ENCODE measurements around the gene DOP1A.
A peak's percentile ranks its signal among the peaks of the same experiment; 100 is the strongest.

DOP1A gene, protein sequence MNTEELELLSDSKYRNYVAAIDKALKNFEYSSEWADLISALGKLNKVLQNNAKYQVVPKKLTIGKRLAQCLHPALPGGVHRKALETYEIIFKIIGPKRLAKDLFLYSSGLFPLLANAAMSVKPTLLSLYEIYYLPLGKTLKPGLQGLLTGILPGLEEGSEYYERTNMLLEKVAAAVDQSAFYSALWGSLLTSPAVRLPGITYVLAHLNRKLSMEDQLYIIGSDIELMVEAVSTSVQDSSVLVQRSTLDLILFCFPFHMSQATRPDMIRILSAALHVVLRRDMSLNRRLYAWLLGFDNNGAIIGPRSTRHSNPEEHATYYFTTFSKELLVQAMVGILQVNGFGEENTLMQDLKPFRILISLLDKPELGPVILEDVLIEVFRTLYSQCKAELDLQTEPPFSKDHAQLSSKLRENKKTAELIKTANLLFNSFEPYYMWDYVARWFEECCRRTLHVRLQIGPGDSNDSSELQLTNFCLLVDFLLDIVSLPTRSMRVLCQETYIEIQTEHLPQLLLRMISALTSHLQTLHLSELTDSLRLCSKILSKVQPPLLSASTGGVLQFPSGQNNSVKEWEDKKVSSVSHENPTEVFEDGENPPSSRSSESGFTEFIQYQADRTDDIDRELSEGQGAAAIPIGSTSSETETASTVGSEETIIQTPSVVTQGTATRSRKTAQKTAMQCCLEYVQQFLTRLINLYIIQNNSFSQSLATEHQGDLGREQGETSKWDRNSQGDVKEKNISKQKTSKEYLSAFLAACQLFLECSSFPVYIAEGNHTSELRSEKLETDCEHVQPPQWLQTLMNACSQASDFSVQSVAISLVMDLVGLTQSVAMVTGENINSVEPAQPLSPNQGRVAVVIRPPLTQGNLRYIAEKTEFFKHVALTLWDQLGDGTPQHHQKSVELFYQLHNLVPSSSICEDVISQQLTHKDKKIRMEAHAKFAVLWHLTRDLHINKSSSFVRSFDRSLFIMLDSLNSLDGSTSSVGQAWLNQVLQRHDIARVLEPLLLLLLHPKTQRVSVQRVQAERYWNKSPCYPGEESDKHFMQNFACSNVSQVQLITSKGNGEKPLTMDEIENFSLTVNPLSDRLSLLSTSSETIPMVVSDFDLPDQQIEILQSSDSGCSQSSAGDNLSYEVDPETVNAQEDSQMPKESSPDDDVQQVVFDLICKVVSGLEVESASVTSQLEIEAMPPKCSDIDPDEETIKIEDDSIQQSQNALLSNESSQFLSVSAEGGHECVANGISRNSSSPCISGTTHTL (N-terminal part only)

DNA sequence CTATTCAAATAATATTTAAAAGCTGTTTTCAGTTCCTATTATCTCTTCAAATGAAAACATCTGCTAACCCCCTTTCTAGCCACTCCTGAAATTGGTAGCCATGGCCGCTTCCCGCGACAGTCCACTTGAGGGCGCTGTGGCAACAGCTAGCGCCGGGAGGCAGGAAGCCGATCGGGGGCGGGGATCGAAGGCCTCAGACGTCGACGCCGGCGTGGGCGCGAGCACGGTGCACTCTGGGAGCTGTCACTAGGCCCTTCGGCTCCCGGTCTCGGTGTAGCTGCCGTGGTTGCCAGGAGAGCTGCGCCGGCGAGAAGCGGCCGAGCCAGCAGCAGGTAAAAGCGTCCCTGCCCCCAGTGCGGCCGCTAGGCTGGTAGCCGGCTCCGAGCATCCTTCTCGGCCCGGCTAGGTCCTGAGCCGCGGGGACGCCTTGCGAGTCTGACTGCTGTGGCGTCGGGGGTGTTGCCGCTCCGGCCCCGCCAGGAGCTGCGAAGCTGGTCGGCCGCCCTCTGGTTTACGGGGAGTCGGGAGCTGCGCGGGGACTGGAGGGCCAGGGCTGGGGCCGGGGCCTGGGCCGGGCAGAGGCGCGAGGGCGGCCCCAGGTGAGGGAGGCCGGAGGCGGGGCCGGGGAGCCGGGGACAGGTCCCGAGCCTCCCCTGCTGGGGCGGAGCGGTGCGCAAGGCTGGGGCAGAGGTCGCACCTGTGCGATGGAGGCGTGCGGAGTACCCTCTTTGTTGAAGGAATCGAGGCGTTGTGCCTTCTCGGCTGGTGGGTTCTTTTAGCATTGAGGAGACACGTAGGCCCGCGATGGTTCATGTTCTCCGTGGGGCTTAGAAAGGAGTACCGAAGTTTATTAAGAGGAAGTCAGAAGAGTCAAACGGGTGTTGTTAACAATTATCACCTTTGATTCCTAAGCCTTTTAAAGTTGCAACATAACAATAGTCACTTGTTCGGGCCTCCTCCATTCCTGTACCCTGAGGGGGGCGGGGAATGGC lies at the start of gene DOP1A:
Gene DOP1A, plus strand, starts transcription at position 224 of the 992 bp plus-strand sequence. CDS start 29,307 bp downstream, outside the sequence.
- peak; percentile 89 for DNase-seq (ENCODE audit: low spot score)

DNA sequence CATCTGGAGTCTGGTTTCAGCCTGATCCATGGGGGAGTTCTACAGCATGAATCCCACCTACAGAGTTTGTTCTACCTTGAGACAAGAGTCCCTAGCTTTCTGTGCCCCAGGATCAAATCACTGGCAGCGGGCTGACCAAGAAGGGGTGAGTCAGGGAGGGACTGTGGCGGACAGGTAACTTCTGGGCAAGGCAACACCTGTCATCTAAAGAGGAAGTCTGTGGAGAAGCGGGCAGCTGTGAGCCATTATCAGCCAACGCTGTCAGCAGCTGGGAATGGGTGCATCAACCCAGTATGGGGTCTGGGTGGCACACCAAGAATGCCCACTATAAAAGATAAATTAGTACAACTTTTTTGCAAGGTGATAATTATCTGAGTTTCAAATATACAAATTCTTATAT lies 47.7 kb upstream of the DOP1A start:
- no peak for DNase-seq (ENCODE audit: low spot score)

DNA sequence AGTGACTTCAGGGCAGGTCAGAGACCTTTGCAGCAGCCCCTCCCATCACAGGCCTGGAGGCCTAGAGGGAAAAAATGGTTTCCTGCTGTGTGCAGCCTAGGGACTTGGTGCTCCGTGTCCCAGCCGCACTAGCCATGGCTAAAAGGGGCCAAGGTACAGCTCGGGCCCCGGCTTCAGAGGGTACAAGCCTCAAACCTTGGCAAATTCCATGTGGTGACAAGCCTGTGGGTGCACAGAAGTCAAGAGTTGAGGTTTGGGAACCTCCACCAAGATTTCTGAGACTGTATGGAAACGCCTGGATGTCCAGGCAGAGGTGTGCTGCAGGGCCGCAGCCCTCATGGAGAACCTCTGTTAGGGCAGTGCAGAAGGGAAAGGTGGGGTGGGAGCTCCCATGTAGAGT lies 35.8 kb upstream of the DOP1A start:
- DNase-seq (ENCODE audit: low spot score): no peak

DNA sequence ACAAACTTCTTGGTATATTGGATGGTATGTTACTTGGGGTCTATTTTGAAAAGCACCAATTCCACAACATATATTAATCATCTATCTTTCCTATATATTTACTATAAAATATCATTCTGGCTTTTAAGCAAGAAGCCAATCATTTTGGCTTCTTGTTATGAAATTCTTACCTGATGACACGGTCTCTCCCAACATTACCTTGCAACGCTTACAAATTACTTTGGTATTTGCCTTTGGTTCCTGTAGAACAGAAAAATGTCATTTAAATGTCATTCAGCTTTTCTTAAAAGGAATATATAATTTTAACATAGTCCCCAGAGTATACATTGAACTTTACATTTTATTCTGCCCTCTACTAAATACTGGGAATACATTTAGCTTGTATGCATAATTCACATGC lies 29.2 kb upstream of the DOP1A start:
- no peak for DNase-seq (ENCODE audit: low spot score)

DNA sequence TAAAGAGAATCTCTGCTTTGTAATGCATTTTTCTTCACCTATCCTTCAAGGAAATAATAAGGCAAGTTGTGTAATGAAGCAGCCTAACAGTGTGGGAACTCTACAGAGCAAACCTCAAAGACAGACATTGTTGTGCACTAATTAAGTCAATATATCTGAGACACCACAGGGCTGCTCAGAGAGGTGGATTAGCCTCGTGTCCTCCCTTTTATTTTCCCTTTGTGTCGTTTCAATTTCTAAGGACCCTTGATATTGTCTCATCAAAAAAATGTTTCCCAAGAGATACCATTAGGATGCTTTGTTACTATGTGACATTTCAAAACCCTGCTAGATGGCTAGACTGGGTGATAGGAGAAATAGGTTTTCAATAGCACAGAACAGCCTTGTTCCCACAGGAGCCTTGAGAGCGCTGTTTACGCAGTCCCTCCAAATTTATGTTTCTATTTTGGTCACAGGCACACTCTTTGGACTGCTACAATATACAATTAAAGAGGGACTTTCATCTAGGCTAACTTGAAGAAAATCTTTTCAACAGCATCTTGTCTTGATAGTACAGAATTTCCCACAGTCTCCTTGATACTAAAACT lies 24.9 kb upstream of the DOP1A start:
- no peak for DNase-seq (ENCODE audit: low spot score)

DNA sequence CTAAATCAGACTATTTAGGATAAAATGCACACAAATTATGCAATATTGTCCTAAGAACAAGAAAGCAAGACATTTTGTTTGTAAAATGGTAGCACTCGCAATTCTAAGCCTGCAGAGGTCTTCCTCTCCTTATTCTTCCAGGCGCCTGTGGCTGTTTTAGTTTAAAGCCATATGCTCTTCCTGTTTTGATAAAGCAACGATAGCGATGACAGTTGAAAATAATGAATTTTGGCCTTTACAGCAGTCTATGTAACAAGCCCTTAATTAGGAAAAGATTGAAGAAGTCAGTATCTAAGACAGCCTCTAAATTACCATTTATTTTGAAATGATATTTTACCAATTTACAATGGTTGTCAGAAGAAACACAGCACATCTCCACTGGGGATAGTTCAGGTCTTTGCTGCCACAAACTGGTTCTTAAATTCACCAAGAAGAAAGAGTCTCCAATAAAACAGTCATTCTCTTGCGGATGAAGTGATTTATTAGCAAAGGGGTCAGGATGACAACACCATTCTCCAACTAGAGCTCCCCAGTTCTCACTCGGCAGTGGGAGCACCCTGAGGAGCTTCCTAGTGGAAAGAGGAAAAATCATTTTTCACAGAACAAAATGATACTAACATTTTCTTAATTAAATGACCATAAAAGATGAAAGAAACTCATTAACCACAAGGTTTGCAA lies 23.2 kb upstream of the DOP1A start:
- no peak for DNase-seq (ENCODE audit: low spot score)

DNA sequence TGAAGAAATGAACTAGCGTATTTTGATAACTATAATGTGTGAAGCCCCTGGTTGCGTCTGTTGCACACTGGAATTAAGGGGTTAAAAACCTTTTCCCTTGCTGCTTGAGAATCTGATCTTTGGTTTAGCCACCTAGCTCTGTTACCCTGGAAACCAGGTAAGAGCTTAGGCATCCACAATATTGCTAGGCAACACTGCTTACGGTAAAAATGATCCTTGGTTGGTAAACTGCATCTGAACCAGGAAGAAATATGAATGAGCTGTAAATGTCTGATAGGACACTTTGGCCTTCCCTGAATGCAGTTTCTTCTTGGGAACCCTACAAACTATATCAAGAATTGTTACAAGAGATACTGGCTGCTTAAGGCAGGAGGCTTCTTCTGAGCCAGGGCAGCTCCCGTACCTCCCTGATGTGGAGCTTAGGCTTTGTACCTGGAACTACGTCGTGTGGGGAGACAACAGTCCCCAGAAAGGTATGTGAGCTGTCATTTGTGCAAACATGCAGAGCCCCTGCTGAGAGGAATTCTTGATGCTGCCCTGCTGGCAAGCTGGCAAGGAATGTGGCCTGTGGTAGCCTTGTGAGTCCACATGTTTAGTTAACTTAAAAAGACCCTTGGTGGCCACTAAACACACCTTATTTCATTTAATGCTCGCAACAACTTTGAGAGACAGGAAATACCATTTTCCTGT lies 20.3 kb upstream of the DOP1A start:
- DNase-seq (ENCODE audit: low spot score): no peak

DNA sequence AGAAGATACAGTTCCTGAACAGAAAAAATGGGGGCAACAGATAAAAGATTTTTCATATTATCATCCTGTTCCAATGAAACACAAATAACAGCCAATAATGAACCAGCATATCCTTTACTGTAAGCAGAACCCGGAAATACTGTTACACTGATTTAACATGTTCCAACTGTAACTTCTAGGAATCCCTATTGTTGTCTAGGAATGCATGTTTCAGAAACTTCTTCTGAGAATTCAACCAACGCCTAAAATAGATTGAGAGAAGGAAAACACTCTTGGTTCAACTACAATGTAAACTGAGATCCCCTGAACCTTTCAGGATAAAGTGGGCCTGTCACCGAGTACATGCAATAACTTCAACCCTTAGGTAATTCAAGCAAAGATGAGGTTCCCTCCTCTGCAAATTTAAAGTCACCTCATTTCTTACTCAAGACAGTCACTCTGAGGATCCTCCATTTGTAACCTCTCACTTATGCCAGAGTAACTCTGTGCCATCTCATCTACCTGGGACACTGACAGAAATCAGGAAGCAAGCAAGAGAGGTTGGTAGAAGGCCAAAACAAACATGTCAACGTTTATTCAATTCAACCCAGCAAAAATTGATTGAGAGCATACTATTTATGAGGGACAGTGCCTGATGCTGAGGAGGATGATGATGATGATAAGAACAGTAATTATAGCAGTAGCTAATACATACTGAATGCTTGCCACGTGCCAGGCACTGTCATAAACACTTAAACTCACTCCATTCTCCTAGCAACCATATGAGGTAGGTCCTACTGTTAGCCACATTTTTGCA lies 15.9 kb upstream of the DOP1A start:
- DNase-seq (ENCODE audit: low spot score): no peak

DNA sequence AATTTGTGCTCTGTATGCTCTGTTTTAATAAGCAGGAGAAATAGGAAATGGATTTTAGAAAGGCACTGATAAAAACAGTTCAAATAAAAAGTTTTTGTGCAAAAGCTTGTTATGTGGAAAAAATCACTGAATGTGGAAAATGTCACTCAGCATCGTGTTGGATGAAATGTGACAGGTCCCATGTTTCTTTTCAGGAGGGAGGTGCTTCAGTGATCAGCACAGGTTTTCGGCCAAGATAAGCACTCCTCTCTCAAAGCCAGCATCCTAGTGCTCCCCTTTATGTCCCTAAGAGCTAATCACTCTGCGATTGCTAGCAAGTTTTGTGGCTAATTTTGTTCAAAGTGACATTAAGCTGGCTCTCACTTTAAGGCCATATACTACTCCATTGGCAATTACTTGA lies 13.8 kb upstream of the DOP1A start:
- DNase-seq (ENCODE audit: low spot score): no peak

DNA sequence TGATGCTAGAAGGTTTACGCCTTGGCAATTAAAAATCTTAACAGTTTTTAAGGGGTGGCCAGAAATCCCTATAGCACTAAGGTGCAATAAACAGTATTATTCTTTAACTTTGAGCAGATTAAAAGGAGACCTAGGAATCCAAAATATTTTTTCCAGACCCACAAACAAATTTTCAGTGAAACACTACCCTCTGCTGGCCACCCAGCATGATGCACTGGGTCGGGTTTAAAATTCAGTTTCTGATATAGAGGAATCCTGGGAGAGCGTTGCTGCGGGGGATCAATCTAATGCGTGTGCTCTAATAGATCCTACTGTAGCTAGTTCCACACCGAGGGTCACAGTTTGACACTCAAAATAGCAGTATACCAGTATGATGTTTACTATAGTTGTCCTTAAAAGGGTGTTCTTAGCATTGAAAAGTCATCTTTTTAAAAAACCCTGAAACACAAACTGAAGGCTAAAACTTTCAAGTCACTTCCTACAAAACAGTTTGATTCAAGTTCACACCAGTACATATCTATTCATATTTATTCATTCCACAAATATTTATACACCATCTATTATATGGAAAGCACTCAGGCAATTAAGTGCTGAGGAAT lies 12.0 kb upstream of the DOP1A start:
- peak; percentile 46 for DNase-seq (ENCODE audit: low spot score)

DNA sequence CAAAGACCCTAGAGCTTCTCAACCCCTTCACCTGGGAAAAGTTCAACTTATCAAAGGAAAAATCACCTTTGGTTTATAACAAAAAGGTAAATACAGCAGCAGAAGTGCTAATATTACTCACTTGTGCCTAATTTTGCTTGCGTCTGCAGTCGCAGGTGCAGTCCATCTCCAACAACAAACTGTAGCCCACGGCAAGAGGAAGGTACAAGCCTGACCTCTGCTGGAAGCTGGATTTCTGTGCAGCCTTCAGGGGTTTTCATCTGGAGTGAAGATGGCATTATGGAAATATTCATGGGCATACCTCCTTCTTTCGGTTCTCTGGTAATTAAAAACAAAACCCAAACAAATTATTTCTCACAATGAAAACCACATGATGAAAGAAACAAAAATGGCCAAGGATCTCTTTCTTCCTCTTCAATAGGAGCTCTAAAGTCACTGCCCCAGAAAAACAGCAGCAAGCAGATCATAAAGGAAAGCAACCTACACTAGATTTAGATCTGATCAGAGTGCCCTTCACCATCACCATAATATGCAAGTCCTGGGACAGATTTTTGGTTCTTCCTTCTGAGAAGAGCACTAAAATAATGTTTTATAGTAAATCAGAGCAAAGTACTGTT lies 9.7 kb upstream of the DOP1A start:
- DNase-seq (ENCODE audit: low spot score): peak; percentile 38

DNA sequence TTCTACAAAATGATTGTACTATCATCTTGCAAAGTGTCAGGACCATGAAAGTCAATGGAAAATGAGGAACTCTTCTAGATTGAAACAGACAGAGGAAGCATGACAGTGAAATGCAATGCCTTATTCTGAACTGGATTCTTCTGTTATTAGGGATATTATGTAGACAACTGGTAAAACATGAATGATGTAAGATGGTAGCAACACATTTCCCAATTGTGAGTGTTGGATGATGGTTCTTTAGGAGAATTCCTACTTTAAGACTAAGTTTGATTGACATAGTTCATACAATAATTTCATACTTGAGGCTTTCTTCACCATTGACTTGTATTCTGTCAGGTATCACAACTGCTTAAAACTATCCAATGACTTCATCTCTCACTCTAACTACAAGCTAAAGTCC lies 6.3 kb upstream of the DOP1A start:
- no peak for DNase-seq (ENCODE audit: low spot score)

DNA sequence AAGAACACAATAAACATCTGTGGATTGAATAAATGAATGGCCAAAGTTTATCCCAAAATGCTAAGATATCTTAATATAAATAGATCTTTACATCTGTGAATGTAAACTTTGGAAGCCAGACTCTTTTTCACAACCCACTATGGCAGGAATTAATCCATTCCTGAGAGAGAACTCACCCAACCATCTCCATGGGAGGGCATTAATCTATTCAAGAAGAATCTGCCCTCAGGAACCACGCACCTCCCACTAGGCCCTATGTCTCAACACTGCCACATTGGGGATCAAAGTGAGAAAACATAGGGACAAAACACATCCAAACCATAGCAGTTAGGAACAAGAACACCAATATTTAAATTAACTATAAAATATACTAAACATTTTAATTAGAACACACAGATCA lies 5.2 kb upstream of the DOP1A start:
- no peak for DNase-seq (ENCODE audit: low spot score)

DNA sequence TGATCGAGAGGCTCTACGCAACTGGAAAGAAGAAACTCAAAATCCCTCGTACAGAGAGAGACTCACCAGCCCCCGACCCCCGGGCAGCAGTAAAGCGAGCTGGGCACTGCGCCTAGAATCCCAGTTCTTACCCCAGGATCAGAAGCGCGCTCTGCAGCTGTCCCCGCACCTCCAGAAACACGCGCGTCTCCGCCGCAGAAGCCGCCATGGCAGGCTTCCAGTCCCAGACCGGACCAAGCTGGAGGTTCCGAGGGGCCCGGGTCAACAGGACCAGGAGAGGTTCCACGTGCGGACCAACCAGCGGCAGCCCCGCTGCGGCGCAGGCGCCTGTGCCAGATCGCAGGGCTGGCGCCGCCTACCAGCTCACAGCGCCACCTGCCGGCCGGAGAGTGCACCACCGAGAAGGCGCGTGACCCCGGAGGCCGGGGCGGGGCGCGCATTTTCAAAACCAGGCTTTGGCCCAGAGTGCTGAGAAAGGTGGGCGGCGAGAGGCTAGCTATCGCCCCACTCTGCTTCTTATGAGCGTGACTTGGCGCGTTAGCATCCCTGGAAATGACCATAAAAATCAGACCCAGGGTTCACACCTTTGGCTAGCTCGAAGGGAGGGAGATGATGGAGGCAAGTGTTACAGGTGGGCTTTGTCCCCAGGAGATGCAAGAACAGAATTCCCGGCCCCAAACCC lies 1.8 kb upstream of the DOP1A start, which contains the start of gene UBE3D:
Gene UBE3D, minus strand, starts transcription at position 331 of the 682 bp plus-strand sequence. Its CDS starts 123 bp downstream, at position 208.
- peak; percentile 82 for DNase-seq (ENCODE audit: low spot score)

DNA sequence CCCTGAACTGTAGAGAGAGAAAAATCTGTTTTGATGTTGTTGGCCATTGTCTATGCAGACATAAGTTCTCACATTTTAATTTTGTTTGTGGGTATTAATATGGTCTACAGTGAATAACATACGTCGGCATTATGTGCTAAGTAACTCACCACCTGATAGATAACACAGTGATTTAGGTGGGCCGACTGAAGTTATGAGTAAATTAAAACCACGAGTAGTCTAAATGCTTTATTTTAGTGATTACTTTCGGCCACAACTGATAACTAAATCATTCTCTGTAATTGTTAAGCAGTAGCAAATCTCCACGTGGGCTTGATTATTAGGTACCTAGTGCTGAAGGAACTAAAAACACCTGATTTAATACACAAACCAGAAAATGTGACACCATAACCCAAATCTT lies 1.1 kb downstream of the DOP1A start:
- DNase-seq (ENCODE audit: low spot score): no peak

DNA sequence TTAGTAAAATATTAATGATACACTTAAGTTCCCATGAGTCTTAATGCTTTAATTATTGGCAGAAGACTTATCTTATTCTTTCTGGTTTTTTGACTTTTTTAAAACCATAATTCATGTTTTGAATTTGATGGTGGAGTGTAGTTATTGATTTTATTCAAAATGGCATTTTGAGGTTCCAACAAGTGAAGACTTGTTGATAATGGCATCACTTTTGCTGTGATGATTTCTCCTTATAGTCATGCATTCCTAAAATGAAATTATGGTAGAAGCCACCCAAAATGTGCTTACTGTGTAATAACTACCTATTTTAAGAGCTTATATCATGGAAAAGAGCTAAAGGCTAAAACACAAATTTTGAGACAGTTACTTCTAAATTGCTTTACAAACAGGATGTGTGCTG lies 2.2 kb downstream of the DOP1A start:
- DNase-seq (ENCODE audit: low spot score): no peak

DNA sequence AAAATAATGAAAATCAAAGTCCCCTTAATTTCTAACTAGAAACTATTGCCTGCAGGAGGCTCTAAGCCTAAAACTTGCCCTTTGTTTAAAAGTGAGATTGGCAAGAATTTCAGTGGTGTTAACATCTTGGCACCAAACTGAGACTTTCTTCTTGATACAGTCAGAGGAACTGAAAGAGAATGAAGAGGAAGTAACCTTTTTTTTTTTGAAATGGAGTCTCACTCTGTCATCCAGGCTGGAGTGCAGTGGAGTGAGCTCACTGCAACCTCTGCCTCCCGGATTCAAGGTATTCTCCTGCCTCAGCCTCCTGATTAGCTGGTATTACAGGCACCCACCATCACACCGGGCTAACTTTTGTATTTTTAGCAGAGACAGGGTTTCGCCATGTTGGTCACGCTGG lies 3.6 kb downstream of the DOP1A start:
- no peak for DNase-seq (ENCODE audit: low spot score)
